ENCODE data around the gene RNF152.

RNF152 gene

DNA sequence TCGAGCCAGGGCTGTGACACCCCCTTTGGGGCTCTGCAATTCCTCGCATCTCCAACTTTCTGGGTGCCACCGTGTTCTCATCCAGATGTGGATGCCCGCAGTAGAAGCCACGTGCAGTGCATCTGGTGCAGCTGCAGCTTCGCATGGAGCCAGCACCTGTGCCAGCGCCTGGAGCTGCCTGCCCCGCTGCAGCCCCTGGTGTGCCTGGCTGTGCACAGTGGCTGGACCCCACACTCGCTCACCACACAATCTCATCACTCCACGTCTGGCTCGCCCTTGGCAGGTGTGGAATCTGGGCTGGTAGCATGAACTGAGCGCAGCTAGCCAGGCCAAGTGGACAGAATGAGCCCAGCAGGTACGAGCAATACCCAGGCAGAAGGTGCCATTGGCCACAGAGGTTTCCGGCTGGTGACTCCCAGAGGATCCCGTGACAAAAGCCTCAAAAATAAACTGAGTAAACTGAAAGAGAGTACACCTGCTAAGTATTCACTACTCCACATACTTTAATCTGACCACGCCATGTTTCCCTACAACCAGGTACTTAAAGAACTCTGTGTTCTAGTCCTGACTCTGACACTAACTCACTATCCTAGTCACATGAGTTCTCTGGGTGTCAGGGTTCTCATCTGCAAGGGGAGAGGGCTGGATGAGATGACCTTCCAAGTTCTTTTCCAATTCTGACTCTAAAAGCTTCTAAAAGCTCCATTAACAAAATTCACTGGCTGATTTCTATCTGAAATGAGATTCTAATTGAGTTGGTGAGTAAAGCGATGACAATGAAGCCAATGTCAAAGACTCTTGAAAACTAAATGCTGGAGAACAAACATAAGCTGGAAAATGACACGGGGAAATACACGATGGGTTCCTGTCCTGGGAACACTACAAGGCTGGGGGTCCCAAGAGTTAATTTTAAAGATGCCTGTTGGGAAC, 37.1 kb downstream of the RNF152 start:
- H3K4me3 ChIP-seq (ENCODE audit: low read depth, low read length): no peak overlapping the region
- TF ChIP-seq, protein P1, sequence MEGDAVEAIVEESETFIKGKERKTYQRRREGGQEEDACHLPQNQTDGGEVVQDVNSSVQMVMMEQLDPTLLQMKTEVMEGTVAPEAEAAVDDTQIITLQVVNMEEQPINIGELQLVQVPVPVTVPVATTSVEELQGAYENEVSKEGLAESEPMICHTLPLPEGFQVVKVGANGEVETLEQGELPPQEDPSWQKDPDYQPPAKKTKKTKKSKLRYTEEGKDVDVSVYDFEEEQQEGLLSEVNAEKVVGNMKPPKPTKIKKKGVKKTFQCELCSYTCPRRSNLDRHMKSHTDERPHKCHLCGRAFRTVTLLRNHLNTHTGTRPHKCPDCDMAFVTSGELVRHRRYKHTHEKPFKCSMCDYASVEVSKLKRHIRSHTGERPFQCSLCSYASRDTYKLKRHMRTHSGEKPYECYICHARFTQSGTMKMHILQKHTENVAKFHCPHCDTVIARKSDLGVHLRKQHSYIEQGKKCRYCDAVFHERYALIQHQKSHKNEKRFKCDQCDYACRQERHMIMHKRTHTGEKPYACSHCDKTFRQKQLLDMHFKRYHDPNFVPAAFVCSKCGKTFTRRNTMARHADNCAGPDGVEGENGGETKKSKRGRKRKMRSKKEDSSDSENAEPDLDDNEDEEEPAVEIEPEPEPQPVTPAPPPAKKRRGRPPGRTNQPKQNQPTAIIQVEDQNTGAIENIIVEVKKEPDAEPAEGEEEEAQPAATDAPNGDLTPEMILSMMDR (IDR thresholded peaks at IDR 0.05; ENCODE audit: borderline replicate concordance, insufficient read depth, low read depth, low read length): no peak

DNA sequence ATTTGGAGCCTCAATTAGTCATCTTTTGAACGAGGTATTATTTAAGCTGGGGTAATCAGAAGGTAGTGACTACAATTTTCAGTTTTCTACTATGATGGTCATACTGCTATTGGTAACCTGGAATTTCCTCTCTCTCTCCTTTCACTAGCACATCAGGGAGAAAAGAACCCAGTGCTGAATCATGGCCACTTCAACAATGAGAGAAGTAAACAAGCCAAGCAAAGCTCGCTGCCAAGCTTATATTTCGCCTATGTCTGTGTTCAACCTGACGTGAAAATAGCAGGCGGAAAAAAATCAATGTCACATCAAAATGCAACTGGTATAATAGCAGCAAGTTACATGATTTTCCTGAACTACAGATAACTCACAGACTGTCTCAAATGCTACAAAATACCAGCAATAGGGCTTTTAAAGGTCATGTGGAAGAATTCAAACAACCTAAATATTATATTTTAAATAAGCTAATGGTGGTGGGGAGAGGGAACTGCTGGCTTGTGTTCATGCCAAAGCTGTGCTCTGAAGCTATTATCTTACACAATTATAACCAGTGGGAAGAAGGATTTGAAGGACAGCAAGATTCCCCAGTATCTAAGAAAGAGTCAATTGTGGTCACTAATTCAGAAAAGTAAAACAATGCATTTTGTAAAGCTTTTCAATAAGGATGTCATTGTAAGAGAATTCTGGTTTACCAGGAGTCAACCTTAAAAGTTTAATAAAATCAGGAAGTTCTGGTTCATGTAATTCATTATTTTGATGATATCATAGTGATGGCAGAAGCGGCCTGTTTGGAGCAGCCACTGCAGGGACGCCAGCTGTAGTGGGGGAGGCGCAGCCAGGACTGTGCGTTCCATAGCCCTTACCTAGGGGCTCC, 38.0 kb downstream of the RNF152 start:
- no peak overlapping the region for H3K4me3 ChIP-seq (ENCODE audit: low read depth, low read length)
- TF ChIP-seq, protein P1 (IDR thresholded peaks at IDR 0.05; ENCODE audit: borderline replicate concordance, insufficient read depth, low read depth, low read length): no peak

DNA sequence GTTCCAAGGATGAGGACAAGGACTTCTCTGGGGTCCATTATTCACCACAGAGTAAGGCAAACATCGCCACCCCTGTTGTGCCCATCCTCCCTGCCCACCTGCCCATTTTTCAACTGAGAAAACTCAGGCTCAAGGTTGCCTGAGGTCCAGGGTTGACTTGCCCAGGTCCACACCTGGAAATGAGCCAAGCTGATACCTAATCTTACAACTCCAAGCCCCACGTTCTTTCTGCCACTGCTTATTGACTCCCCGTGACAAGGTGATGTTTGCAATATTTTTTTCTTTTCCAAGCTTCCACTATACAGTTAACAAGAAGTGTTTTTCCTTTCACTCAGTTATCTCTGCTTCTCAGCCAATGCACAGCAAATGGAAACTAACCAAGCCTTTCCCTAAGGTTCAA, 39.0 kb downstream of the RNF152 start:
- no peak overlapping the region for H3K4me3 ChIP-seq (ENCODE audit: low read depth, low read length)
- TF ChIP-seq, protein P1 (IDR thresholded peaks at IDR 0.05; ENCODE audit: borderline replicate concordance, insufficient read depth, low read depth, low read length): no peak

DNA sequence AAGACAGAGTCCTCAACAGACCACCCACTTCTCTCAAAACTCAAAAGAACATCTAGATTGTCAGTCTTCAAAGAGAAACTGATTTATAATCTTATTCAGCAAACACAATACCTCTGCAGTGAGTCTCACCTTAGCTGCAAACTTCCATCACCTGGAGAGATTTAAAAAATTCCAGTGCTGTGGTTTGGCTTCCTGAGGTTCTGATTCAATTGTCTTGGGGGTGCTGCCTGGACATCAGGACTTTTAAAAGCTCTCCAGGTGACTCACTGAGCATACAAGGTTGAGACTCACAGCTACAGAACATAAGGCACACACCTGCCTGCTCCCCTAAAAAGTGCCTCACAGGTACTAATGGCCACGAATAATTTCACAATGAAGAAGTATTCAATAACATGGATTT, 40.3 kb downstream of the RNF152 start:
- TF ChIP-seq, protein P1 (IDR thresholded peaks at IDR 0.05; ENCODE audit: borderline replicate concordance, insufficient read depth, low read depth, low read length): no peak
- no peak overlapping the region for H3K4me3 ChIP-seq (ENCODE audit: low read depth, low read length)

DNA sequence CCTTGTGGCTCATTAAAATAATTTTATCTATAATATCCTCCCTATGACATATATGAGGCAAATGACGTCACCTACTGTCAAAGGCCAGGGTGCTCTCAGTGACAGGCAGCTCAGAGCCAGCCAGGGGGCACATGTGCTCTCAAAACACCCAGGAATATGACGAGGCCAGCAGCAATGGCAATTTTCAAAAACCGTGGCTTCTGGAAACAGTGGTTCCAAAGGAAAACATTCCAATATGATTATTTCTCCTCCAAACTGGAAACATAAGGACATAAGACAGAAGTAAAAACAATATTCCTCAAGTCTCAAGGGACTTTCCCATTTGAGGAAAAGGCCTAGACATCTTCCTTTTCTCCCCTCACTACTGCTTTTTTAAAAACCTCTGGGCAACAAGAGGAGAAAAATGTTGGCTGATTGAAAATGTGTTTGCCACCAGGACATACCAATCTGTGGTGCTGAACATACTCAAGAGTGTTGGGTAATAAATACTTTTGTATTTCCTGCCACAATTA, 40.8 kb downstream of the RNF152 start:
- TF ChIP-seq, protein P1 (IDR thresholded peaks at IDR 0.05; ENCODE audit: borderline replicate concordance, insufficient read depth, low read depth, low read length): no peak
- no peak overlapping the region for H3K4me3 ChIP-seq (ENCODE audit: low read depth, low read length)

DNA sequence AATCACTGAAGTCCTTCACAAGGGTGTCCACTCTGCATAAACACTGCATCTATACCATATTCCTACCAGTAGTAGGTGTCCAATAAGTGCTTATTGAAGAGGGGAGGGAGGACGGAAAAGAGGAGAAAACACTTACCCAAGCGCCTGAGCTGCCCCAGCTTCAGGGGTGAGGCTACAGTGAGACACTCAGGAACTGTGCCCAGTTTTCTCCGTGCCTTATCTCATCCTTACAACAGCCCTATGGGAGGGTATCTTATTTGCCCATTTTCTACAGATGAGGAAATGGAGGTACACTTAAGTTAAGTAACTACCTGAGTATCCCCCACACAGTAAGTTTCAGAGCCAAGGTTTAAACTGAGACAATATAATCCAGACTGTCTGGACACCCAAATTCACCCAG, 41.5 kb downstream of the RNF152 start:
- no peak overlapping the region for H3K4me3 ChIP-seq (ENCODE audit: low read depth, low read length)
- TF ChIP-seq, protein P1 (IDR thresholded peaks at IDR 0.05; ENCODE audit: borderline replicate concordance, insufficient read depth, low read depth, low read length): no peak

Measured in GM12875 (cell line).